HG03139 (cell line): ENCODE results near the gene KPNA5.
A peak's percentile ranks its signal among the peaks of the same experiment; 100 is the strongest.
"Not testable (repeated sequence)": the region's sequence is repeated elsewhere in the genome, so short reads cannot be mapped to it uniquely, and the experiment has no call there.

Experiments used
- ATAC-seq: cut with Tn5 transposase; IDR thresholded peaks from one replicate; pipeline ENCODE4 v1.9.1; 2021; ENCODE audit not compliant: unreplicated experiment

KPNA5 gene

GRCh38 chr6:116697480-116697879 is 16.5 kb downstream of the KPNA5 start:
- peak; percentile 62 for ATAC-seq

DNA sequence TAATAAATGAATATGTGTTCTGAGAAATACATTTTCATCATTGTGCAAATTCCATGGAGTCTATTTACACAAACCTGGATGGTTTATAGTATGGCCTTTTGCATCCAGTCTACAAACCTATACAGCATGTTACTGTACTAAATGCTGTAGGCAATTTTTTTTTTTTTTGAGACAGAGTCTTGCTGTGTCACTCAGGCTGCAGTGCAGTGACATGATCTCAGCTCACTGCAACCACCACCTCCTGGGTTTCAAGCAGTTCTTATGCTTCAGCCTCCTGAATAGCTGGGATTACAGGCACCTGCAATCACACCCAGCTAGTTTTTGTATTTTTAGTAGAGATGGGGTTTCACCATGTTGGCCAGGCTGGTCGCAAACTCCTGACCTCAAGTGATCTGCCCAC is 22.9 kb downstream of the KPNA5 start:
- ATAC-seq, result not testable (repeated sequence)

DNA sequence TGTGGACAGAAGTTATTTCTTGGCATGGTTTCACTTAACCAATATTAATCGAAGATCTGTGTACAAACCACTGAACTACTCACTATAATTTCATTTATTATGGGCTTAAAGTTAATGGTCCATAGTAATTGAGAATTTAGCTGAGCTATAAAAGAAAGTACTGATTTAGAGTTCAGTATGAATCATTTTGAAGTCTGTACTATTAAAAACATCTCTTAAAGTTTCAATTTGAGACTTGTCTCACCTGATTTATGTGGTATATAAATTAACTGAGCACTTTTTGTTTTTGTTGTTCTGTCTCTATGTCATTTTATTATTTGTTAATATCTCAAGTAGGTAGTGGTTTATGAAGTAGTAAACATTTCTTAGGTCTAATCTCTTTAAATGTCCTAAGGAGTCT is 24.9 kb downstream of the KPNA5 start:
- no peak for ATAC-seq

DNA sequence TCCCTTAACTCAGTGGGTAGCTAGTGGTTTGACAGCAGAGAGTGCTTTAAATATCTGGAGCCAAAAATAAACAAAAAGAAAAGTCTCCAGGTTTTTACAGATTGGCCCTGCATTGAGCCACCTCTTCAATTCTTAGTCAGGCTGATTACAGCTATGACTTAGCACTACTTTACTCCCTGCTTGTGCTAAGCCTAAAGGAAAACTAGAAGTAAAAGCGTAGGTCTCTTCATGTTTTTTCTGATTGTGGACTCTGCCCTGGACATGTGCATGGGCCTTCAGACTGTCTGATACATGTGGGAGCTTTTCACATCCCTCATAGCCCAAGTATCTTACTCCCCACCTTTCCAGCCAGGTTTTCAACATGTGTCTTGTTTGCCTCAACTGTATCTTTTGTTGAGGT is 33.3 kb downstream of the KPNA5 start:
- ATAC-seq, result no peak

- no peak for ATAC-seq
These were observed 33.8 kb downstream of the KPNA5 start for GRCh38 chr6:116714761-116715160.

DNA sequence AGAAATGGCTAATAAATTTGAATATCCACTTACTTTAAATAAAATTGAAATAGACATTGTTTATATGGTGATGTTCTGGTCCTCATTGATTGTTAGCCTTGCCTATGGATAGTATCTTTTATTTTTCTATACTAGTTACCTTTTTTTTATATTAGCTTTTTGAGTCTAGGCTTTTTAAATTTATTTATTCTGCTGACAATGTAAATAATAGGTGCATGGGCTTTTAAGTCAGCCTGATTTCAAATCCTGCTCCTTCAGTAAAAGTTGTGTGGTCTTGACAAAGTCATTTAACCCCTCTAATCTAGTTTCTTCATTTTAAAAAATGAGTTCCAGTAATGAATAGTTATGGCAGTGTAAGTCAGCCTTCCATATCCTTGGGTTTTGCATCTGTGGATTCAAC is 45.9 kb downstream of the KPNA5 start:
- no peak for ATAC-seq

DNA sequence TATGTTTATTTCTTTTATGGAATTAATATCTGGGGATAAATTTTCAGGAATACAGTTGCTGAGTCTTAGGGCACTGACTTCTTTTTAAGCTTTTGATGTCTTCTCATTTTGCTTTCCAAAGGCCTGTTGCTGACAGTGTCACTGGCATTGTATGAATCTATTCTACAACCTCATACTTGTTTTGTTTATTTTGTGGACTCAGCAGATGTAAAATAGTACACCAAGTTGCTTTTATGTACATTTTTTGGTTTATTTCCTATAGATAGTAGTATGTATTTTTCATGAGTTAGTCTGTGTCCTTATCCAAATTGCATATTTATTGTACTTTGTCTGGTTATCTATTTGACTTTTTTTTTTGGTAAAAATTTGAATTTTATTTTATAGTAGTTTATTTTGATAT is 49.5 kb downstream of the KPNA5 start:
- no peak for ATAC-seq

DNA sequence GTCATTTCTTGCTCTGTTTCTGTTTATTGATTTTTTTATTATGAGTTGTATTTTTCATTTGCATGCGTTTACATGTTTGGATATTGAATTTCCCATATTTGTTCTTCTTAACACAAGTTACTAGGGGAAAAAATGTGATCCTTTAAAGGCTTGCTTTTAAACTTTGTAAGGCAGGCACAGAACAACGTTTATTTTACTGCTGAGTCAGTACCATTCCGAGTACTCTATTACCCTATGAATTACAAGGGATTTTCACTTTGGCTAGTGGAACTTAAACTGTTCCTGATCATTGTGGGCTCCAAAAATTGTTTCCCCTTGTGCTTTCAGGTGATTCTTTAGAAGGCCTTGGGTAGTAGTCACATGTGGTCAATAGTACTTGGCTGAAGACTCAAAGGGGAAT is 56.0 kb downstream of the KPNA5 start:
- ATAC-seq, result no peak

GRCh38 chr6:116740486-116740885 is 59.5 kb downstream of the KPNA5 start:
- ATAC-seq, result not testable (repeated sequence)

DNA sequence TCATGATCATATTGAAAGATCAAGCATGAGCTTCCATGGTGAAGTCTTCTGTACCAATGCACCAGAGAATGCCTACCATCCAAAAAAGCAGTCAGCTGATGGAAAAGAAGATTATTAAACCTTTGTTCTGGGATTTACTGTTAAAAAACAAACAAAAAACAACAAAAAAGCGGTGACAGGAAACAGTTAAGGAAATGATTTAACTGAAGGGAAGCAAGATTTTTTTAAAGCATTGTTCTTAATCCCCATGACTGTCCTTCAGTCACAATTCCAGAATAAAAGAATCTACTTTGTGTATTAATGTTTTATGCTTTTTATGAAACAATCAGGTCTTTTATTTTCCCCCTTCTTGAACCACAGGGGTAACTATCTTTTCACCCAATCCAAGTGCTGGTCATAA is 60.6 kb downstream of the KPNA5 start:
- no peak for ATAC-seq

DNA sequence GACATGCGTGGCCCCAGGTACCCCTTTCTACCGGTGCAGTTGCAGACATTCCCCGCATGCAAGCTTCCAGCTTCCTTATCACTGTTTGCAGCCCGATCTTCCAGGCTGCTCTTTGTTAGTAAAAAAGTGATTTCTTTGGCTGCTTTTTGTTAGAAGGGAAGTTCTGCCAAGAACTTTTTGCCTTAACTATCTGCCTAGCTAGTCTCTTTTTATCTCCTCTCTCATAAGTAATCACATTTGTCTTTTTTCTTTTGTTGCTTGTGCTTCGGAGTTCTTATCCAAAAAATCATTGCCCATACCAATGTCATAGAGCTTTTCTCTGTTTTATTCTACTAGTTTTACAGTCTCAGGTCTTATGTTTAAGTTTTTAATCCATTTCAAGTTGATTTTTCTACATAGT is 64.2 kb downstream of the KPNA5 start:
- no peak for ATAC-seq

DNA sequence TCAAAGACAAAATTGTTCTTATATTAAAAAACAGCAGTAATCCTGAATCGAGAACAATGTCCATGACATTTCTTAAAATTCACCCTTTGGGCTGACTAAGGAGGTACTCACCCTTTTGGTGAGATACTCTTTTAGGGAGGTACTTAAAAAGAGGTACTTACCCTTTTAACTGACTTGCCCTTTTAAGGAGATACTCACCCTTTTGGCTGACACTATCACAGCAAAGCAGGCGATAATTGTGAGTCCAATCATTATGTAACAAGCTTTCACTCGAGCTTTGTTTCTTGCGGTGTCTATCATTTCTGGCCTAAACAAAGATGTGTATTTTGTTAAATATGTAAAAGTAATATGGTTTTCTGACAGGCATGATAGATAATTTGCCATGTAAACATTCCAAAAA is 80.8 kb downstream of the KPNA5 start:
- no peak for ATAC-seq

DNA sequence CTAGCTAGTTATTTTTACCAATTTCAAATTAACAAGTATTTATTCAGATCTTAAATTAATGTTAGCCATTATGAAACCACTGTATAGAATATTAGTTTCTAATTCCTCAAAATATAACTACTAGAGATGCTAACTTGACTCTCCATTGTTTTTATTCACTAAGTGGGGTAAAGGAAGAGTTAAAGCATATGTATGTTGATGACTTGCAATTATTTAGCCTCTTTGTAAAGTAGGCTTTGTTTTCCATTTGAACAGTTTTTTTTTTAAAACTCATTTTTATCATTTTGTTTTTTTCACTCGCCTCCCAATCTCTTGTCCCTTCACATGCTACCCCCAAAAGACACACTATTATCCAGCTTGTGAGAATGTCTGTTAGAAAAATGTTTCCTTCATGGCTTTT is 81.2 kb downstream of the KPNA5 start:
- no peak for ATAC-seq

DNA sequence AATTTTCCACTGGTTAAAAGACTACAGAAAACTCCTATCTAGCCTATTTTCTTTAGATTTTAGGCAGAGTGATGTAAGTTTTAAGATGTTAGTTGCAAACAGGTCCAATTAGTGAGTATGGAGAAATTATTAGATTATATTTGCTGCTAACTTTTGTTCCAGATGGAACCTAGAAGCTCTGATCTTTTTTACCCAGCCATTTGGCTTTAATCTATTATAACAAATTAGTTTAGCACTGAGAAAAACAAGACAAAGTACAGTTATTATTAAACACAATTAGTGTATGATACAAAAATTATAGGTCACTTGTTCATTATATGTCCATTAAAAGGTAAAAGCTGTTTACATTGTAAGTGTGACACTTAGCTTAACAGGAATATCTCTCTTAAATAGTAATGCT is 82.0 kb downstream of the KPNA5 start:
- no peak for ATAC-seq

GRCh38 chr6:116763906-116764628 is 83.1 kb downstream of the KPNA5 start:
- ATAC-seq, result no peak

DNA sequence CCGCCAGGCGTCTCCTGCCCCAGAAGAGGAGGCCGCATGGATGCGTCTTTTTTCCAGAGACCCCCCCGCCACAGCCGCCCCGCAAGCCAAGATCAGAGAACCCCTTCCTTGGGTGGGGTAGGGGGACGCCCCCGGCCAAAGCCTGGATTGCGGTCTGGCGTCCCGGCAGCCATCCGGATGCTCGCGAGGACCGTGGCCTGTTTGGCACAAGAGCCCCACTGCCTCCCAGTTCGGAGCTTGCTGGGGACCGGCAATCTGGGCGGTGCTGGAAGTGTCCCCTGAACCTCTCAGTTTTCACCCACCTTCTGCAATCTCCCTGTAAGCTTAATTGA is 83.6 kb downstream of the KPNA5 start:
- ATAC-seq, result no peak

DNA sequence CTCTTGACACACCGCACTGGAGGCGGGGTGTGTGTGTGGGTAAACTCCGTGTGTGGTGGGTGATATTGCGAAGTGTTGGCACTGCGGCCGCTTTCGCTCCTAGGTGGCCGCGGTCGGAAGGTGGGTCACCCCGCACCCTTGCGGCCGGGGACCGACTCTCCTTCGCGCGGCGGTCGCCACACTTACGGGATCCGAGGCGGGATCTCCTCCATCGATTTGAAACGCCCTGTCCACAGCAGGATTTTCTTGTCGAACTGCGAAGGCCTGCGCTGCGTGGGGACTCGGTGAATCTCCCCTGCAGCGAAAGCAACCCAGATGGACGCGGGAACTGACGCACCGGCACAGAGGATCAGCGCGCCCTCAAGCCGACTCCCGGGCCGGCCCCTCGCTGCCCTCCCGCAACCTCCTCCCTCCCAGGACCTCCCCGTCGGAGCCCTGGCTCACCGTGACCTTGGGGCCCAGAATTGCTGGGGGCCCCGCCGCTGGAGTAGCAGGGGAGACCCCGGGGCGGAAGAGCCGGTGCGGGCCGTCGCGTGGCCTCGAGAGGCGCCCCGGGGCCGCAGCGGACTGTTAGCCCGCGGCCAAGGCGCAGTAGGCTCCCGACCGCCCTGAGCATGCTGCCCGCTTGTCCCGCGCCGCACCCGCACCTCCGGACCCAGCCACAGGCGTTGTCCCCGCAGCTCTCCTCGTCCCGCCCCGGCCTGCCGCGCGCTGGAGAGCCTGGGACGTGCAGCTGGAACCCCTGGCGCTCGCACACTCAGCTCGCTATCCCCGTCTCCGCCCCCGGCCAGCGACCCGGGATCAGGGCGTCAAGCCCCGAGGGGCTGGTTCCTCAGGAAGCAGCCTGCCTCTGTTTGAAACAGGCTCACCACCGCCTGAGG is 84.2 kb downstream of the KPNA5 start, which contains the start of gene FAM162B:
Gene FAM162B, minus strand, starts transcription at position 759 of the 881 bp plus-strand sequence. Its CDS starts 143 bp downstream, at position 616.
- ATAC-seq, result no peak

- ATAC-seq, result no peak
These were observed 85.6 kb downstream of the KPNA5 start for GRCh38 chr6:116766506-116767176.

DNA sequence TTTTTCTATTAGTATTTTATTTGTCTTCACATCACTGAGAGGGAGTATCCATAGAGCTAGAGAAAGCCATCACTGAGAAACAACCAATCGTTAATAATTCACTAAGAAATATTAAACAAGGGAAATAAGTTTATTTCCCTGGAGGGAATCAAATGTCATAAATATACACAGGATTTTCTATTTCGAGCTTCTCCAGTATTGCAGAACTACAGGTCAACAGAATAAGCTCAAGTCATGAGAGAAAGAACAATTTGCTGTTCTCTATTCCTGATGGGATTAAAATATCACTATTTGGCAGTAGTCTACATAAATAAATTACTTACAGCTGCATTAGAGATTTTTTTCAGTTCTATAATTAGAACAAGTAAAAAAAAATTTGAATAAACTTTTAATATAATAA is 86.7 kb downstream of the KPNA5 start:
- no peak for ATAC-seq

- ATAC-seq, result no peak
These were observed 91.4 kb downstream of the KPNA5 start for GRCh38 chr6:116772450-116772849.

DNA sequence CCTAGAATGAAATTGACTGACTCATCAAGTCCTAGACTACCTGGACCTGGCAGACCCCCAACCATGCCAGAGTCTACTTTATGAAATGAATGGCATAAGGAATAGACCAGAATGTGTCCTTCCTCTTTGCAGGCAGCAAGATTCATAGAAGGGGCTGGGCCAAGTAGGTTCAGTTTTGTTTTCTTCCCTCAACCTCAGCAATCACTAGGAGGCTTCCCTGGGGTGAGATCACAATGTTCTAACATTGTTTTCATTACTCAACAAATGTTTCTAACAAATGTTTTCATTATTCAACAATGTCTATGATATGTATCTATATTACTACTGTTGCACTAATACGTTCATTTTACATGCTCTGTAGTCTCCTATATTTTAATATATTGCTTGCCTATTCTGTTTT is 92.9 kb downstream of the KPNA5 start:
- ATAC-seq, result no peak
